Hematopoietic multipotent progenitor cell treated with erythropoietin and hydrocortisone succinate and interleukin-3 and kit ligand, for 8 days (in vitro differentiated cells): Measurements from ENCODE around the gene C4orf50.

Source experiments
- DNase-seq: peaks from one replicate; pipeline ENCODE4 v3.0.0-alpha.2; 2015

The C4orf50 gene

GRCh38 chr4:5991405-5991804 is 26.8 kb downstream of the C4orf50 start:
- no peak for DNase-seq

- no peak for DNase-seq
Observed at GRCh38 chr4:5990446-5991160, 27.6 kb downstream of the C4orf50 start.

GRCh38 chr4:5989236-5990225 is 28.7 kb downstream of the C4orf50 start:
- no peak for DNase-seq

DNA sequence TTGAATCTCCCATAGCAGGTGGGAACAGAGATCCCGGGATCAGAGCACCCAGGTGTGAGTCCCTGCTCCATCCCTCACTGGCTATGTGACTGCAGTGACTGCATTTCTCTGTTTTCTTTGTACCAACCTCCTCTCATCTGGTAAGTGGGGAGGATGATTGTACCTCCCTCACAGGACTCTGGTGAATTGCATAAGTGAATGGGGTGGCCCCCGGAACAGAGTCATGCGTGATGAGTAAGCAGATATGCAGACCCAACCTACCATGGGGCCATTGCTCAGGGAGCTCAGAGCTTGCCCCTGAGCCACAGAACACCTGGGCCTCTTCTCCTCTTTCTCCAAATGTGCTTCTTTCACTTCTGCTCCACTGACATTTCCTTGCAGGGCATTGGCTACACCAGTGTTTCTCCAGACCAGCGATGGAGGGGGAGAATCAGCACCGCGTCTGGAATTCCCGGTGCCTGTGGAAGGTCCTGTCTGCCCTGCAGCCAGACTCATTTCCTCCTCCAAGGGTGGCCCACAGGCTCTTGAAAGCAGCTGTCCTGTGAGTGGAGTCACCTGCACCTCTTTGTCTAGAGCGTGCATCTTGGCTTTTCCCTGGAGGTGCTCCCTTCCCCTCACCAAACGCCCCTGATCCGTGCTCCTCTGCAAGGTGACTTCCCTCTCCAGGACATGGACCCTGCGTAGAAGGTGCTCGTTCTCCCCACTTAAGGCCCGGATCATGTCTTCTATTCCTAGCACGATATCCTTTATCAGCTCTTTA is 30.0 kb downstream of the C4orf50 start:
- no peak for DNase-seq

- DNase-seq, result no peak
Observed at GRCh38 chr4:5984843-5985242, 33.4 kb downstream of the C4orf50 start.

- no peak for DNase-seq
Observed at GRCh38 chr4:5982156-5982973, 35.9 kb downstream of the C4orf50 start.

DNA sequence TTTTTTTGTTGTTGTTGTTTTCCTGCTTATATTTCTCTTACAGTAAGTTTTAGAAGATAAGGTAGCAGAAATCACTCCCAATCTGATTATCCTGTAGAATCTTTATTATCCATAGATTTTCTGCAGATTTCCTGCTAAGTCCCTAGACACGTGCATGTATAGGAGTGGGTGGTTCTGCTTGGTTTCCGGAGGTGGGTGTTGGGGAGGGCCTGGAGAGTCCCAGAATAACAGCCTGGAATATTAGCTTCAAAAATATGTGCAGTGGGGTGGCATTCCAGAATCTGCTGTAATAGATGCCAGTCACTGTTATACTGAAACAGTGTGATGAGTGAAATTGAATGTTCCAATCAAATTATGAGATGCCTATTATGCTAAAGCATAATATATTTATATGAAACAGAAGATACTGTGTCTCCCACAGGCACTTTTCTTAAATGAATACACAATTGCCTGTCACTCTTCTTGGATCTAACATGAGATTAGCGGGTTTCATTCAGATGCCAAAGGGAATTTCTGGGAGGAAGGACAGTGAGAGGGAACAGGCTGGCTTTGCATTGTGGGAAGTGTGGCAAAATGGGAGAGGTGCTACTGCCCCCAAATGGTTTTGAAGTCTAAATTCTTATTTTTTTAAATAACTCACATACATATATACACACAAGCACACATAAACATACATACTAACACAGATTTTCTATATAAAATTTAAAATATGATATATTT is 37.6 kb downstream of the C4orf50 start:
- no peak for DNase-seq

DNA sequence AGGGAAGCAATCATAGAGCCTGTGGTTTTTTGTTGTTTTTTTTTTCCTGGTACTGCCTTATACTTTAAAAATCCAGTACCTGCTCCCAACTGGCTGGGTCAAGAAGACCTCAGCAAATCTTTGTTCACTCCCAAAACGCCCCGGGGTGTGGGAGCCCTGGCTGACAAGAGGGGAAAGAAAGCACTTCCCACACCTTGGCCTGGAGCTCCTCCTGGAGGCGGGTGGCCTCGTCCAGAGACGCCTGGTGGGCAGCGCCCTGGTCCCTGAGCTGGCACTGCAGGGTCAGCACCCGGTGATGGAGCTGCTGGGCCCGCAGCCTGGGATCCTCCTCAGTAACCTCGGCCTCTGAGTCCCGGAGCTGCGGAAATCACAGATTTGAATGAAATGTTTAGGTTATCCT is 38.2 kb downstream of the C4orf50 start:
- DNase-seq, result peak; percentile 7

- no peak for DNase-seq
Observed at GRCh38 chr4:5976921-5977320, 41.3 kb downstream of the C4orf50 start.

GRCh38 chr4:5976431-5976830 is 41.8 kb downstream of the C4orf50 start:
- no peak for DNase-seq

GRCh38 chr4:5974321-5974720 is 43.9 kb downstream of the C4orf50 start:
- DNase-seq, result no peak

DNA sequence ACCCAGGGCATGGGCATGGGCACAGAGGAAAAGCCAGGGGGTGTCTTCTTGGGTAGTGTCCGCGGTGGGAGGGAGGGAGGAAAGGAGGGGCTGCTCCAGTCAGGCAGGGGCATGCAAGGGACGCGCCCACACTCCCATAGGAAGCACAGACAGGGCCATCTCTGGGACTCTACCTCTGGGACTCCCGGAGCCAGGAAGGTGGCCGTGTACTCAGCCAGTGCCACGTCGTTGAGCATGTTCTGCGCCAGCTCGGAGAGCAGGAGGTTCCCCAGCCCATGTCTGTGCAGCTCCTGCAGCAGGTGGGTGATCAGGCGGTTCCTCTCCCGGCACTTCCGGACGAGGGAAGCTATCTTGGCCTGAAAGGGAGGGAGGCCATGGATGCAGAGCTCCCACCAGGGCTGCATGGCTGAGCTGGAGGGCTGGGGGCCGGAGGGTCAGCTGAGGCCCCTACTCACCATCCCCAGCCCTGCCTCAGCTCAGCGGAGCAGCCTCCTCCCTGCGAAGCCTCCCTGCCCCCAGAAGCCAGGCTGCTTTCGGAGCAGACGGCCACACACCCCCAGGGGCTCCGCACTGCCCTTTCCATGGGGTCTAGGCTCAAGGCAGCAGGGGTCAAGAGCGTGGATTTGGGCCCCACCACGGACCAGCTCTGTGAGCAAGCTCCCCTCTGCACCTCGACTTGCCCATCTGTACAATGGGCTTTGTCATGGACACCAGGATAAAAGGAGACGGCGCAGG is 44.6 kb downstream of the C4orf50 start:
- DNase-seq, result no peak

DNA sequence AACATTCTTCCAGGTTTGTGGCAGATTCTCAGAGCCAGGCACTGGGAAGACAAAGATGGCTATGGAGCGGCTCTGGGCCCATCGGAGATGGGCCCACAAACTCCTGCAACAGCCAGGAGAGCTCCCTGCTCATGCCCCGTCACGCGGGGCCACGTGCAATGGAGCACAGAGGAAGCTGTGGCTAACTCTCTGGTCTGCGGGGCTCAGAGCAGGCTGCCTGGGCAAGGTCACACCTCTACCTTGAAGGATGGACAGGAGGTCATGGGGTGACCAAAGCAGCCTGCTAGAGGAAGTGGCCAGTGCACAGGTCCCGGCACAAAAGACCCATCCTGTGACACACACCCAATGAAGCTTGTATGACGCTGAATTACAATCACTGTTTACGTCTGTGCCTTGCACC is 45.2 kb downstream of the C4orf50 start:
- no peak for DNase-seq

DNA sequence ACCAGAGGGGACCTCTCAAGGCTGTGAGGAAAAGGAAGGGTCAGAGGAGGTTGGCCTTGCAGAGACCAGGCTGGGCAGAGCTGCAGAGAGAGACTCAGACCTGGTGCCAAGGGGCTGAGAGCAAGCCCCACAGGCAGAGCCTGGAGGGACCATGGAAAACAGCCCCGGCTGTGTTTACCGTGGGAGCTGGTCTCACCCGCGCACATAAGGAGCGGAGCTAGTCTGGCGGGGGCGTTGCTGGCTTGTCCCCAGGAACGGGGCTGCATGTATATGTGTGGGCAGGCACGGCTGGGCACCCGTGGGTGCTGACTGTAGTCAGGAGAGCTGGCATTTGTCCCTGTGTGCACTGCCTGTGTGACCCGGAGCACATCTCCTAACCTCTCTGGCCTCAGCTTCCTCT is 45.7 kb downstream of the C4orf50 start:
- no peak for DNase-seq

DNA sequence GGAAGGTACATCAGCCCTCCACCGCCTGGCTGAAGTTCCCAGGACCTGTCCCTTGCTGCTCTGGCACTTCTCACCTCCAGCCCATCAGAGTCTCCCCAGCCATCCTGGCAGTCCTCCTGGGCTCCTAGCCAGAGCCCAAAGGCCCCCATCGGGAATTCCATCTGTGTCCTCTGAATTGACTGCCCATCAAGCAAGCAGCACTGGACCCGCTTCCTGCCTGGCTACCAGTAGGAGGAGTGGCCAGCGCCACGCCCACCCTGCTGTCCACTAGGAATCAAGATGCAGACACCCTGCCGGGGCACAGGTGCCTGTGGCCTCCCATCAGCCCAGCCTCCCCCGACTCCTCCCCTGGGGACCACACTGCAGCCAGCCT is 47.2 kb downstream of the C4orf50 start:
- no peak for DNase-seq

- DNase-seq, result no peak
Observed at GRCh38 chr4:5970381-5971077, 47.7 kb downstream of the C4orf50 start.

DNA sequence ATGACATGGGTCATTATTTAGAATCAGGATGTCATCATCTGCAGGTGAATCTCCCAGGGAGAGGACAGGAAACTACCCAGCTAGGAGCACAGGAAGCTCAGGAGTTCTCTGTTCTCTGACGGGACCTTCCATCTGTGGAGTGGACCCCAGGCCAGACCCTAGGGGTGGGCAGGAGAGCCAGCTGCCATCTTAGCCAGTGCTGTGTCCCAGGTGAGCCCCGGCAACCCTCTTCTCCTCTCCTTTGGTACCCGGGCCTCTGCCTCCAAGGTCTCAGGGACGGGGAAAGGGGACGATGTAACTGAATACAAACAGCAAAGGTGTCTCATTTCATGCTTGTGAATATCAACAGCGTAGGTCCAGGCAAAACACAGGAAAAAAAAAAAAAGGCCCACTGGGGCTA is 48.5 kb downstream of the C4orf50 start:
- DNase-seq, result no peak

GRCh38 chr4:5969336-5969735 is 48.9 kb downstream of the C4orf50 start:
- no peak for DNase-seq

GRCh38 chr4:5968246-5968645 is 50.0 kb downstream of the C4orf50 start:
- DNase-seq, result no peak

- DNase-seq, result no peak
Observed at GRCh38 chr4:5967783-5968182, 50.4 kb downstream of the C4orf50 start.
